HG03045 (cell line): ENCODE measurements around the gene NRBF2.

Experiments
- ATAC-seq: cut with Tn5 transposase; IDR thresholded peaks from one replicate; pipeline ENCODE4 v1.9.1; 2021; ENCODE audit warnings: mild to moderate bottlenecking, moderate library complexity; ENCODE audit not compliant: unreplicated experiment

Gene NRBF2

GRCh38 chr10:63157845-63158624 is 24.9 kb downstream of the NRBF2 start:
- ATAC-seq = peak; percentile 73

DNA sequence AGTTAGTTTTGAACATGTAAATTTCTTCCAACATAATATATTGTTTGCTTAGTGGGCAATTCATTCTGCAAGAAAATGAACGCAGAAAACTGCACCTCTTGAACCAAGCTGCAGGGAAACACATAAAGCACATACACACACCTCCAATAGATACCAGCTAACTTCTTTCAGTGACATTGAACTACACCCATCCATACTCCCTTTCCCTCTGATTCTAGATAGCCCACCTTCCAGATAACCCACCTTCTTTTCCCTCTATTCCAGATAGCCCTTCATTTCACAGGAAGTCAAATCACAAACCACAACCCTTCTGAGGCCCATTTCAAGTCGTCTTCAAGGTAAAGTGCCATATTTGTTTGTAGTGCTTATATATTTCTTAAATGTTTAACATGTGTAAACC is 28.5 kb downstream of the NRBF2 start:
- no peak for ATAC-seq

DNA sequence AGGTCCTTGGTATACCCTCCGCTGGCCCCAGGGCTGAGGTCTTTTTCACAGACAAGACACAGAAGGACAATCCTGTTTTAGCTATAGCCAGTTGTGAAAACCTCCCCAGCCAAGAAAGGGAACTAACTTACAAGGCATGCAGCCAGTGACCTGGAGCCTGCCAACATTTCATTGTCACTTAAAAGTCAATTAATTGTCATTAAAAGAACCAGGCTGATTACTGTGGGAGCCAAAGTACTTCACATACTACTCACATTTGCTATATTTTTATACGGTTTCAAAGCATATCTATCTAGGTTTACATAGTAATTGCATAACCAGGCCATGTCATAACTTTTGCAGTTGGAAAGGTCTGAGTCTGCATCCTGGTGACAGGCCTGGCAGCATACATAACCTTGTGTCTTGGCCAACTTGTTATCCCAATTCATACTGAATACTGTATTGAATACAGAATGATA is 31.1 kb downstream of the NRBF2 start:
- no peak for ATAC-seq

DNA sequence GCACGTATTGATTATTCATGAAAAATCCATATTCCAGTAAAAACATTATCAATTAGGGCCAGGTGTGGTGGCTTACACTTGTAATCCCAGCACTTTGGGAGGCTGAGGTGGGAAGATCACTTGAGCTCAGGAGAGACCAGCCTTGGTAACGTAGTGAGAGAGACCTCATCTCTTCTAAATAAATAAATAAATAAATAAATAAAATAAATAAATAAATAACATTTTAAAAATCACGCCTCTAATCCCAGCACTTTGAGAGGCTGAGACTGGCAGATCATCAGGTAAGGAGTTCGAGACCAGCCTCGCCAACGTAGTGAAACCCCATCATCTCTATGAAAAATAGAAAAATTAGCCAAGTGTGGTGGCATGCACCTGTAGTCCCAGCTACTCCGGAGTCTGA is 32.1 kb downstream of the NRBF2 start:
- no peak for ATAC-seq

DNA sequence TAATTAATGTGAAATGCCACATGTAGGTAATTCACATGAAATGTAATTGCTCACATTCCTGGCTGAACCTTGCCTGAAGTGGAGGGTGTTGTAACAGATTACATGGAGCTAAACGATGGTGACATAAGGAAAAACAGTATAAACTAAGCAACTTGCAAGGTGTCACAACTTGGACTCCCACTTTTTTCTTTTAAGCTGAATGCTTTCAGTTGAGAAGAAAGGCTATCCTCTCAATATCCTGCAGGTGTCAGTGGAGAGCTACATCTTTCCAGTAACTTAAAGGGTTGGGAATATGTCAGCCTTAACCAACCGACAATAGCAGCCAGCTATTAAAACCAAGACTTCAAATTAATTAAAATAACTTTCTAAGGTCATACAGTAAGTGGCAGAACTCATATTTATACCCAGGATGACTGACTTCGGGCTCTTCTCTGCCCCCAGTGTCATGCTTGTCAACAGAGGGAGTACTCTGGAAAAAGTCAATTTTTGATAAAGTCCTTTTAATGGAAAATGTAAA is 33.7 kb downstream of the NRBF2 start:
- no peak for ATAC-seq

- ATAC-seq = no peak
Measured at GRCh38 chr10:63168821-63169462, 35.8 kb downstream of the NRBF2 start.

- ATAC-seq = no peak
Measured at GRCh38 chr10:63169624-63170023, 36.5 kb downstream of the NRBF2 start.

DNA sequence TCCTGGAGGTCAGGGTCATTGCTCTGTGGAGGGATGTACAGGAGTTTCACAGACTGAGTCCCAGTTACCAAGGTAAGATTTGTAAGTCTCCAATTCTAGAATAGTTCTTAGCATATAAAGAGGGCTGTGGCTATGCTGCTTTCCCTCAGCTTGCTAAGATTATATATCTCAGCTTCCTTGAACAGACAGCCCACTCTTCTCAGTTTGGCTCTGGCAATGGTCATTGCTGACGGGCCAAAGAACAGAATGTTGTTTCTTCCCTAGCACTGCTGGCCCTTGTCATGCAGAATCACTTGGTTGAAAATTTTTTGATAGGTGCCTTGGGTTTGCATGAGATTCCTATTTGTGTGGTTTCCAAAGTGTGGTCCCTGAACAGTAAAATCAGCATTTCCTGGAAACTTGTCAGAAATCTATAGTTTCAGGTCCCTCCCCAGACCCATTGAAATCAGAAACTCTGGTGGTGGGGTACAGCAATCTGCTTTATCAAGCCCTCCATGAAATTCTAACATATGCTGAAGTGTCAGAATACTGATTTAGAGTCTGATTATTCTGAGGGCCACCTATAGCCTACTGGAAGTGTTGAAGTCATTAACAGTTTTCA is 38.2 kb downstream of the NRBF2 start:
- no peak for ATAC-seq

- ATAC-seq = no peak
Measured at GRCh38 chr10:63171926-63172325, 38.8 kb downstream of the NRBF2 start.

DNA sequence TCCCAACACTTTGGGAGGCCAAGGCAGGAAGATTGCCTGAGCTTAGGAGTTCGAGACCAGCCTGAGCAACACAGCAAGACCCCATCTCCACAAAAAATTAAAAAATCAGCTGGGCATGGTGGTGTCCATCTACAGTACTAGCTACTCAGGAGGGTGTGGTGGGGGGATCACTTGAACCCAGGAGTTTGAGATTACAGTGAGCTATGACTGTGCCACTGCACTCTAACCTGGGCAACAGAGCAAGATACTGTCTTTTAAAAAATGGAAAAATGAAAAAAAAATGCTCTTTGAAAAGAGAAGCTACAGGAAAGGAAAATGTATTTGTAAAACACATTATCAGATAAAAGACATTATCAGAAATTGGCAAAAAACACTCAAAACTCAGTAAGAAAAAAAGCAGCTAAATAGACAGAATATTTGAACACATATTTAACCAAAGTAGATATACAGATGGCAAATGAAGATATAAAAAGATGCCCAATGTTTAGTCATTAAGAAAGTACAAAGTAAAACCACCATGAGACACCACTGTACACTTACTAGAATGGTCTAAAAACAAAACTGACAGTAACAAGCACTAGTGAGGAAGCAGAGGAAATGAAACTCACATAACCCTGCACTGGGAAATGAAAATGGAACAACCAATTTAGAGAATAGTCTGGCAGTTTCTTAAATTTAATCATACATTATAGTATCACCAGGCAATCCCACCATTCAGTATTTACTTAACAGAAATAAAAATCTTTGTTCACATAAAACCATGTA is 40.5 kb downstream of the NRBF2 start:
- ATAC-seq = peak; percentile 95

DNA sequence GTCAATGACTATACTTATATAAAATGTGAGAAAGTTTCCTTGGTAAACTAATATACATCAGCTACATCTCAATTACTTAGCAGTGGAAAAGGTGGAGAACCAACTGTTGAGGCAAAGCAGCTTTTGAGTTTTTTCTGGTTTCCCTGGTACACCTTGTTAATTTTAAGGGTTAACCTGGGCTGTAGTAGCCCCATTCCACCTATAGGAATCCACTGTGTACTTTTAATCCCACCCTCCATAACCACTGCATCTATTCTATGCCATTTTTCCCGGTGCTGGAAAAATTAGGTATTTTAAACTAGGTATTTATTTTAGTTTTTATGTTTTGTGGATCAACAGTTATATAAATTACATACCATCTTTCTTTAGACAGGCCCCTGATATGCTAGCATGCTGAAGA is 42.4 kb downstream of the NRBF2 start:
- no peak for ATAC-seq

DNA sequence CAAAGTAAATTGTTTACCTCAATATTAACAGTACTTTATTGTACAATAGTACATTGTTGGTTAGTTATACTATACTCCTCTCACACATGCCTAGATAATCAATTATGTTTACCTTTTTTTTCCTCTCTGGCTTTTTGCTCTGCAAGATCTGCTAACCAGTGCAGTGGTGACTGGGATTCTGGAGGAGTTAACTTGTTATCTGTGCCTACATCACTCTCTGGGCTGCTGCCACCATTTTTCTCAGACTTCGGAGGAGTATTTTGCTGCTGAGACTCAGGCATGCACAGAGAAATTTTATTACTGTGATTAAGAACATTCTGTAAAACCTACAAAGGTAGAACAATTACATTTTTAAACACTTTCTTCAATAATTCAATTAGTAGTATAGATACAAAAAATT is 59.7 kb downstream of the NRBF2 start:
- ATAC-seq = no peak

DNA sequence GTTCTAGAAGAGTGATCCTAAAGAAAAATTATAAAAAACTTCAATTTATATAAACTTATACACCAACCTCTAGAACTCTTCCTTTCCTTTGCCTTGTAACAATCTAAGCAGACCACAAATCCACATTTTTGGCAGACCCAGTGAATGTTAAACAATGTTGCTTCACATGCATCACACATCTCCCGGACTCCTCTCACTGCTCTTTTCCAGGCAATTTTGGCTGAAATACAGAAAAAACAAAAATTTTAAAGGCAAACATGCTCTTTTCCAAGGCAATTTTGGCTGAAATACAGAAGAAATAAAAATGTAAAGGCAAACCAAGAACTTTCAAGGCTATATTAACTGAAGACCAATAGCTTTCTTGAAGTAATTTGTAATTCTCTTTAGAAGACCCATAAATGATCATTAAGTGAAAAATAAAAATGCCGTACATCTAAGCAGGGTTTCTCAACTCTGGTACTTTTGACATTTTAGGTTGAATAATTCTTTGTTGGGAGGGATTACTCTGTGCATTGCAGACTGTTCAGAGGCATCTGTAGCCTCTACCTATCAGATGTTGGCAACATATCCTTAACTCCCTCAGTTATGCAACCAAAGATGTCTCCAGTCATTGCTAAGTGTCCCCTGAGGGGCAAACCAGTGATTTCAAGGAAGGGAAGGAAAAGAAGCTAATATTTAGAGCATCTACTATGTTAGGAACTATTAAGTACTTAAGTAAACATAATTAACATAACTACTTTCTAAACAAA is 64.4 kb downstream of the NRBF2 start:
- no peak for ATAC-seq

GRCh38 chr10:63199716-63200115 is 66.6 kb downstream of the NRBF2 start:
- no peak for ATAC-seq

GRCh38 chr10:63200431-63200830 is 67.3 kb downstream of the NRBF2 start:
- no peak for ATAC-seq

- ATAC-seq = no peak
Measured at GRCh38 chr10:63201118-63201517, 68.0 kb downstream of the NRBF2 start.
